ENCODE results near the gene GNE. TPM values are rescaled to one million over a fixed set of nuclear protein-coding genes. Genes with fewer than 3 reads are reported as not detected.

GNE gene
- polyA plus RNA-seq, 1 donor (not counting 4 experiments of a cell fraction or from before 2014, with no cell fraction given): 10.1 TPM

GRCh38 chr9:36237230-36237629 lies 21.0 kb downstream of the GNE start:
- FAIRE-seq: no peak
- Histone ChIP-seq H3K27ac (ENCODE audit: control insufficient read depth, insufficient read depth, low read length) (no peak overlapping the region), H3K9me3 (ENCODE audit: control insufficient read depth, low read depth, low read length) (no peaks in the 10 kb centered on the region), H2AFZ (ENCODE audit: control insufficient read depth, low read length) (no peak overlapping the region), H3K4me1 (ENCODE audit: control insufficient read depth, extremely low read depth, insufficient read depth, low read length) (no peaks in the 10 kb centered on the region), H3K9ac (ENCODE audit: control insufficient read depth, extremely low read depth, insufficient read depth, low read length) (no peak overlapping the region), H3K27me3 (ENCODE audit: control insufficient read depth, extremely low read depth, insufficient read depth, low read length) (no peaks in the 10 kb centered on the region), H4K20me1 (ENCODE audit: control insufficient read depth, extremely low read depth, insufficient read depth, low read length) (no peaks in the 10 kb centered on the region), H3K9me1 (ENCODE audit: control insufficient read depth, extremely low read depth, insufficient read depth, low read length) (no peaks in the 10 kb centered on the region), H3K36me3 (ENCODE audit: control insufficient read depth in 2 of 2, extremely low read depth in 1 of 2, insufficient read depth in 2 of 2, low read length in 2 of 2) (peaks cover 0 to 7% of the 10 kb centered on the region in 2 experiments), H3K79me2 (ENCODE audit: control insufficient read depth, insufficient read depth, low read length) (no peaks in the 10 kb centered on the region), H3K4me3 (ENCODE audit: control insufficient read depth in 2 of 3, extremely low read depth in 1 of 3, insufficient read depth in 2 of 3, low read depth in 1 of 3, low read length in 3 of 3) (no peak overlapping the region), H3K4me2 (ENCODE audit: control insufficient read depth, extremely low read depth, insufficient read depth, low read depth, low read length) (no peak overlapping the region)
- no peak for DNase-seq (ENCODE audit: low read depth, low spot score)
- dilution Hi-C loops (cut with MboI; ENCODE audit: extremely low pct_ligation_motif_present, low sequenced_read_pairs): no loop called here
- TF ChIP-seq CTCF (optimal IDR thresholded peaks at IDR 0.05 in 1 of 3, IDR thresholded peaks at IDR 0.05 in 1 of 3, conservative IDR thresholded peaks at IDR 0.05 in 1 of 3; ENCODE audit: extremely low read depth in 1 of 3, insufficient read depth in 2 of 3, low read length in 3 of 3) (no peak), EZH2 (IDR thresholded peaks at IDR 0.05; ENCODE audit: low read length) (no peak)

- no peak for TF ChIP-seq EZH2 (IDR thresholded peaks at IDR 0.05; ENCODE audit: low read length)
- TF ChIP-seq CTCF (optimal IDR thresholded peaks at IDR 0.05 in 1 of 3, IDR thresholded peaks at IDR 0.05 in 1 of 3, conservative IDR thresholded peaks at IDR 0.05 in 1 of 3; ENCODE audit: extremely low read depth in 1 of 3, insufficient read depth in 2 of 3, low read length in 3 of 3): no peak
- Histone ChIP-seq H3K4me1 (ENCODE audit: control insufficient read depth, extremely low read depth, insufficient read depth, low read length) (no peaks in the 10 kb centered on the region), H4K20me1 (ENCODE audit: control insufficient read depth, extremely low read depth, insufficient read depth, low read length) (no peaks in the 10 kb centered on the region), H3K4me2 (ENCODE audit: control insufficient read depth, extremely low read depth, insufficient read depth, low read depth, low read length) (no peak overlapping the region), H2AFZ (ENCODE audit: control insufficient read depth, low read length) (no peak overlapping the region), H3K9ac (ENCODE audit: control insufficient read depth, extremely low read depth, insufficient read depth, low read length) (no peak overlapping the region), H3K9me1 (ENCODE audit: control insufficient read depth, extremely low read depth, insufficient read depth, low read length) (no peaks in the 10 kb centered on the region), H3K9me3 (ENCODE audit: control insufficient read depth, low read depth, low read length) (no peaks in the 10 kb centered on the region), H3K27me3 (ENCODE audit: control insufficient read depth, extremely low read depth, insufficient read depth, low read length) (no peaks in the 10 kb centered on the region), H3K27ac (ENCODE audit: control insufficient read depth, insufficient read depth, low read length) (no peak overlapping the region), H3K4me3 (ENCODE audit: control insufficient read depth in 2 of 3, extremely low read depth in 1 of 3, insufficient read depth in 2 of 3, low read depth in 1 of 3, low read length in 3 of 3) (no peak overlapping the region), H3K36me3 (ENCODE audit: control insufficient read depth in 2 of 2, extremely low read depth in 1 of 2, insufficient read depth in 2 of 2, low read length in 2 of 2) (peaks cover 24 to 36% of the 10 kb centered on the region in 2 experiments), H3K79me2 (ENCODE audit: control insufficient read depth, insufficient read depth, low read length) (peaks cover 4% of the 10 kb centered on the region)
- FAIRE-seq (no peak), DNase-seq (ENCODE audit: low read depth, low spot score) (no peak)
- dilution Hi-C loops (cut with MboI; ENCODE audit: extremely low pct_ligation_motif_present, low sequenced_read_pairs): no loop called here
Measured at GRCh38 chr9:36222449-36222848, 35.8 kb downstream of the GNE start.
